Measurements from ENCODE around the gene CKM.
"Not testable (repeated sequence)": the region's sequence is repeated elsewhere in the genome, so short reads cannot be mapped to it uniquely, and the experiment has no call there.

The CKM gene

GRCh38 chr19:45320997-45321775 lies 1.5 kb downstream of the CKM start:
- no peak for DNase-seq (ENCODE audit: low read depth in 2 of 2)

- no peak for DNase-seq (ENCODE audit: low read depth in 2 of 2)
Observed at GRCh38 chr19:45315304-45315703, 7.4 kb downstream of the CKM start.

DNA sequence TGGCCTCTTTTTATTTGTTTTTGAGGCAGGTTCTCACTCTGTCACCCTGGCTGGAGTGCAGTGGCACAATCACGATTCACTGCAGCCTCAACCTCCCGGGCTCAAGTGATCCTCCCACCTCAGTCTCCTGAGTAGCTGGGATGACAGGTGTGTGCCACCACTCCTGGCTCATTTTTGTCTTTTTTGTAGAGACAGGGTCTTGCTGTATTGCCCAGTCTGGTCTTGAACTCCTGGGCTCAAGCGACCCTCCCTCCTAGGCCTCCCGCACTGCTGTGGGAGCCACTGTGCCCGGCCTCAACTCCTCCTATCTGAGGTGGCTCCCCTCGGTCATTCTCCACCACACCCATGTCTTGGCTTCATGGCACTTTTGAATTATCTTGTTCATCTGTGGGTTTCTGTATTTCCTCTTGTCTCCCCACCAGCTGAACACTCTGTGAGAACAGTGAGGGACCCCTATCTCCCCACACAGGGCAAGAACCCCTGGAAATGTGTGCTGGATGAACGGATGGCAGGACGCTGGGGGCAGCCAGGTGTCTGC lies 7.9 kb downstream of the CKM start:
- no peak for DNase-seq (ENCODE audit: low read depth in 2 of 2)

GRCh38 chr19:45312285-45312684 lies 10.4 kb downstream of the CKM start:
- not testable (repeated sequence) for DNase-seq (ENCODE audit: low read depth in 2 of 2)

DNA sequence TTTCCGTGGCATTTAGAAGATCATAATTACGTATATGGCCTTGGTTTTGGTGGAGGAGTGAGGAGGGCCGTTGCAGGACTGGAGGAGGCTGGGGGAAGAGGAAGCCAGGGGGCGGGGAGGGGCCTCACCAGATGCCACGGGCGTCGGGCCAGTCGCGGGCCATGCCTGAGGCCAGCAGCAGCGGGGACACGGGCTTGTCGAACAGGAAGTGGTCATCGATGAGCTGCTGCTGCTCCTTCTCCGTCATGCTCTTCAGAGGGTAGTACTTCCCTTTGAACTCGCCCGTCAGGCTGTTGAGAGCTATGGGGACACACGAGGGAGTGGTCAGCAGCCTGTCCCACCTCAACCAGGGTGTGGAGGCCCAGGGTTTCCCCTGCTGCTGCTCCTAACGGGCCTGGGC lies 11.1 kb downstream of the CKM start:
- DNase-seq (ENCODE audit: low read depth in 2 of 2) = no peak

DNA sequence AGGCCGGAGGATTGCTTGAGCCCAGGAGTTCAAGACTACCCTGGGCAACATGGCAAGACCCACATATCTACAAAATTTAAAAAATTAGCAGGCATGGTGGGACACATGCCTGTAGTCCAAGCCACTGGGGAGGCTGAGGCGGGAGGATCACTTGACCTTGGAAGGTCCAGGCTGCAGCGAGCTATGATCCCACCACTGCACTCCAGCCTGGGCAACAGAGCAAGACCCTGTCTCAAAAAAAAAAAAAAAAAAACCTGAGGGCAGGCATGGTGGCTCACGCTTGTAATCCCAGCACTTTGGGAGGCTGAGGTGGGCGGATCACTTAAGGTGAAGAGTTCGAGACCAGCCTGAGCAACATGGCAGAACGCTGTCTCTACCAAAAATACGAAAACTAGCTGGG lies 13.4 kb downstream of the CKM start:
- not testable (repeated sequence) for DNase-seq (ENCODE audit: low read depth in 2 of 2)

DNA sequence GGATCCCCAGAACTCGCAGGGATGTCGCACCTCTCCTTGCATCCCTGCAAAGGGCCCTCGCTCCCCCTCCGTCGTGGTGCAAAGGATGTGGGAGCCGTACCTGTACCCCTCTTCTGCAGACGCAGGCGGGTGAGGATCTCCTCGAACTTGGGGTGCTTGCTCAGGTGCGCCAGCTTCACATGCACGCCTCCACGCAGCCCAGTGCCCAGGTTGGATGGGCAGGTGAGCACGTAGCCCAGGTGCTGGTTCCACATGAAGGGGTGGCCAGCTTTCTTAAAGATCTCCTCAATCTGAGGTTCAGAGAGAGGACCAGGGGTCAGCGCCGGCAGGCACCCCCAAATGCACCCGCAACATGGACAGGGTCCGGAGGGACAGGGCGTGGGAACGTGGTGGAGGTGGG lies 15.3 kb downstream of the CKM start:
- DNase-seq (ENCODE audit: low read depth in 2 of 2) = no peak

DNA sequence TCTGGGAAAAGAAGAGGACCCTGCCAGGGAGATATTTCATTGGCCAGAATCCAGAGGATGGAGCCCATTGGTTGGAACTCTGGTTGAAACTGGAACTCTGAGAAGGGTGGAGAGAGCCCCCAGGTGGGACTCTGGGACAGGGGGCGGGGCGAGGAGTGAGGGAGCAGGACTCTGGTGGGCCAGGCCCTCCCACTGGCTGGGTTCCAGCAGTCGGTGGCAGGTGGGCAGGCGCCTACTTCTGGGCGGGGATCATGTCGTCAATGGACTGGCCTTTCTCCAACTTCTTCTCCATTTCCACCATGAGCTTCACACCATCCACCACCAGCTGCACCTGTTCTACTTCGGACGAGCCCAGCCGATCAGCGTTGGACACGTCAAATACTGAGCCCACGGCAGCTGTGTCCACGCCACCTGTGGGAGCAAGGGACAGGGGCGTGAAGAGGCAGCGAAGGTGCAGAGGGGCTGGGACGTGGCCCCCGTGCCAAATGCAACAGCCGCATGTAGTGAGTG lies 16.1 kb downstream of the CKM start:
- DNase-seq (ENCODE audit: low read depth in 2 of 2) = no peak

- DNase-seq (ENCODE audit: low read depth in 2 of 2) = no peak
Observed at GRCh38 chr19:45306040-45306439, 16.6 kb downstream of the CKM start.

DNA sequence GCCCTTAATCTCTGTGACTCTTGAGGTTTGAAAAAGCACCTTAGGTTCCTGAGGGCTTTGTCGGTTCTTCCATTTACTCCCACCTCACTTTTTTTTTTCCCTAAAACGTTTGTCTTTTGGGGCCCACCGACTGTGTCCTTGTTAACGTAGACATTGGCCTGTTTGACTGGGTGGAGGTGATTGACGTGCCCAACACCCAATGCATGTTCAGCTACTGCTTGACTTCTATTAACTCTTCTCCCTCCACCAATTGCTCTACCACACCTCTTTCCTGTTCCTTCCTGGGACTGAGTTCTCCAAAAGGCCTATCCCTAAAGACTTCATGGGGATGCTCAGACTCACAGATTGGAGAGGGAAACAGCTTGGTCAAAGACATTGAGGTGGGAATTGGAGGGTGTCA lies 17.3 kb downstream of the CKM start:
- no peak for DNase-seq (ENCODE audit: low read depth in 2 of 2)

DNA sequence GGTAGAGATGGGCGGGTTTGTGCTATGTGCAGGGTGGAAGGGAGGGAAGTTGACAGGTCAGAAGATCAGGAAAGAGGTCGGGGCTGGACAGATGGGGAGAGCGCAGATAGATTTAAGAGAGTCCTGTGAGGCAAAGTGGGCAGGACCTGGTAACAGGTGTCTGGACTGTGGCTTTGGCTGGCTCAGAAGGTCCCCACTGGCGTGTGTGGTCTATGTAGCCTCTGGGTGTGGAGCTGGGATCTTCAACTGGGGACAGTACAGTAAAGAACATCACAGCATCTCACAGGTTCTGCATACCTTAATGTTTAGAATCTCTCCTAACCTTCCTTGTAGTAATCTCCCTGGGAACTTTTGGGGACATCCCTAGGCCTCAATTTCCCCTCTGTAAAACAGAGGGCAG lies 17.7 kb downstream of the CKM start:
- no peak for DNase-seq (ENCODE audit: low read depth in 2 of 2)

DNA sequence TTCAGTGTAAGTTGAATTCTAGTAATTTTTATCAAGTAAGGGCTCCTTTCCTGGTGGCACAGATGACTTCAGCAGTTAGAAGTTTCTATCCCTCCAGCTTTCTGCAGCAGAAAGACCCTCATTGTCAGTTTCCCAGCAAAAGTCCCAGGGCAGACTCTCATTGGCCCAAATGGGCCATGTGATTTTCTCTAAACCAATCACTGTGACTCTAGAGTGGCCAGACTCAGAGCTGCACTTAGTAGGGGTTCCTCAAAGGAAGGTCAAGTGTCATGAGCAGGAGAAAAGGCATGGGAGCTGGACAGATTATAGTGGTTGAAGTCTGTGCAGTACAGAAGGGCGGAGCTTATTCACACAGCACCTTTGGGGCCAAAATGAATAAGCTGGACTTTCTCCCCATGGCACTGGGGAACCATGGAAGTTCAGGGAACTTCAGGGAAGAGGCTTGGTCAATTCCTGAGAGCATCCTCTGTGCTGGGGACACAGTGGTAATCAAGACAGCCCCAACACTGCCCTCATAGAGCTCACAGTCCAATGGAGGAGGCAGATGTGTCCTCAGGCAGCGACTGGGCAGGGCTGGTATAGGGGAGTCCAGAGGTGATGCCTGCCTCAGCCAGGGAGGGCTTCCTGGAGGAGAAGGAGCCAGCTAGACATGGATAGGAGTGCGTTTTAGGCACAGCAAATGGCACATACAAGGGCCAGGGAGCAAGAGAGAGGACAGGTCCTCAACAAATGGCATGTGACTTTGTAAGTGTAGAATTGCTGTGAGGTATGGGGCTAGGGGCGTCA lies 18.3 kb downstream of the CKM start:
- DNase-seq (ENCODE audit: low read depth in 2 of 2) = no peak

DNA sequence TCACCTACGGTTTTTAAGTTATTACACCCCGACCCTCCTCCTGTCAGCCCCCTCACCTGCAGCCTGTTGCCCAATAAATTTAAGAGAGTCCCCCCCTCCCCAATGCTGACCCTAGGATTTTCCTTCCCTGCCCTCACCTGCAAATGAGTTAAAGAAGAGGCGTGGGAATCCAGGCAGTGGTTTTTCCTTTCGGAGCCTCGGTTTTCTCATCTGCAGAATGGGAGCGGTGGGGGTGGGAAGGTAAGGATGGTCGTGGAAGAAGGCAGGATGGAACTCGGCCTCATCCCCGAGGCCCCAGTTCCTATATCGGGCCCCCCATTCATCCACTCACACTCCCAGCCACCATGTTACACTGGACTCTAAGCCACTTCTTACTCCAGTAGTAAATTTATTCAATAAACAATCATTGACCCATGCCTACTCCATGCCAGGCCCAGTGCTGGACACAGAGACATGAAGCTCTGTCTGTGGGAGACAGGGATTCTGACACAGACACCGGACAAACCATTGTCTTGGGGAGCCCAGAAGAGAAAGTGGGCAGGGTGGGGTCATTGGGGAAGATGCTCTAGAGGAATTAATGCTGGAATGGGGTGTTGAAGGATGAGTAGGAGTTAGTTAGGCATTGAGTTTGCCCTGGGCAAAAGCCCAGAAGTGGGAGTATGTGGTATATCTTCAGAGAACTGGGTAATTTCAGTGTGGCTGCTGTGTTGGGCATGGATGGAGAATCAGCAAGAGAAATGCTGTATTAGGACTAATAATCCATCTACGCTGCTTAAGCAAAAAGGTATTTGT lies 19.2 kb downstream of the CKM start:
- DNase-seq (ENCODE audit: low read depth in 2 of 2) = no peak

- DNase-seq (ENCODE audit: low read depth in 2 of 2) = no peak
Observed at GRCh38 chr19:45302416-45302815, 20.3 kb downstream of the CKM start.

DNA sequence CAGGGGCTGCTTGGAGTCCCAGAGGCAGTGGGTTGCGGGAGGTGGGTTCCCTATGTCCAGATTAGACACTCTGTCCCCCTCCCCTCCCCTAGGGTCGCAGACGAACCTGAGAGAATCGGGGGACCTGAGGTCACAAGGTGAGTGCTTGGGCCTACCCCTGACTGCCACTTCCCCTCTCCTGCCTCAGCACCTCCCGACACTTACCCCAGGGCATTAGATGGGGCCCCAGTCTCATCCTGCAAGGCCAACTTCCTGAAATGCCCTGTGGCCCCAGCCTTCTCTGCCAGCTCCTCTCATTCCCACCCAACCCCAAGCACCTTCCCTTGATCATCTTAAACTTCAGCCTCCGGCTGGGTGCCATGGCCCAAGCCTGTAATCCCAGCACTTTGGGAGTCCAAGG lies 23.0 kb downstream of the CKM start:
- no peak for DNase-seq (ENCODE audit: low read depth in 2 of 2)

DNA sequence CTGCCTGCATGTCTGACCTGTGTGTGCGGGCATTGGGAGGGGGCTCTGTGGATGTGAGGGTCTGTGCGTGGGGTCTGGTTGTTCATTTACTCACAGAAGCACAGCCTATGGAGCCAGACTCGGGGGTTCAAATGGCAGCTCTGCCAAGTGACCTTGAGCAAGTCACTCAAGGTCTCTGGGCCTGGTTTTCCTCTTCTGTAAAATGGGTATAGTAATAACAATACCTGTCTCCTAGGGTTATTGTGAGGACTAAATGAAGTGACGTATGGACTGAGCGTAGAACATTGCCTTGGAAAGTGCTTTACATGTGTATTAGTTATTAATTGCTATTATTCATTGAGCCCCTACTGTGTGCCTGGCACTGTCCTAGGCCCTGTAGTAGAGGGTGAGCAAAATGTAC lies 24.4 kb downstream of the CKM start:
- DNase-seq (ENCODE audit: low read depth in 2 of 2) = no peak

- DNase-seq (ENCODE audit: low read depth in 2 of 2) = no peak
Observed at GRCh38 chr19:45297674-45298073, 25.0 kb downstream of the CKM start.

- no peak for DNase-seq (ENCODE audit: low read depth in 2 of 2)
Observed at GRCh38 chr19:45296355-45296754, 26.3 kb downstream of the CKM start.

DNA sequence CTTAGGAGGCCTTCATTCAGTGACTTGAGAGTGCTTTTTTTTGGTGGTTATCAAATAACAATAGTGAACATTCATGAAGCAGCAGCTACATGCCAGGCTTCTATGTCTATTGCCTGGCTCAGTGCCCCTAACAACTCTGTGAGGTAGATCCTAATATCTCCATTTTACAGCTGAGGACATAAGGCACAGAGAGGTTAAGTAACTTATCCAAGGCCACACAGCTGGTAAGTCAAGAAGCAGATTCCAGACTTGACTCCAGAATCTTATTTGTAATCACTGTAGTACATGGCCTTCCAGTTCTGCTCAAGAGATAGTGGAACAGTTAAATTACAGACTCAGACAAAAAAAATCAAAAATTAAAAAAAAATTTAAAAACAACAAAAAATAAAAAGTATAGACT lies 26.8 kb downstream of the CKM start:
- no peak for DNase-seq (ENCODE audit: low read depth in 2 of 2)

- DNase-seq (ENCODE audit: low read depth in 2 of 2) = no peak
Observed at GRCh38 chr19:45294291-45295029, 28.2 kb downstream of the CKM start.

DNA sequence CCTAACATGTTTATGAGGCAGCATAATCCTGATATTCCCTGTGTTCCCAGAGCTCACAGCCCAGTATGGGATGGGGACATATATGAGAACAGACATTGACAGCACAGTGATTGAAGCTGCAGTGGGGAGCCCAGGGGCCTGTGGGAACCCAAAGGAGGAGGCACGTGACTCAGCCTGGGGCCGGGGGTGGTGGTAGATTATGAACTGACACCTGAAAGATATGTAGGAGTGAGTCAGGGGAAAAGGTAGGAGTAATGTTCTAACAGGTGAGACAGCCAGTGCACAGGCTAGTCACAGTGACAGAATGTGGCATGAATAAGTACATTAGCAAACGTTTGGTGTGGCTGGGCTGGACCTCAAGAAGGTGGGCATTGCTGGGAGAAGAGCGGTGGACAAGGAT lies 29.0 kb downstream of the CKM start:
- no peak for DNase-seq (ENCODE audit: low read depth in 2 of 2)
